NCI-H2196 treated with DMSO at 0.1 percent for 48 hours (cell line): ENCODE measurements around the gene SMARCC1.

Experiments used
- DNase-seq: peaks from one replicate; lab custom pipeline; 2025; ENCODE audit not compliant: unreplicated experiment; lab: John Stamatoyannopoulos, UW

SMARCC1 gene

DNA sequence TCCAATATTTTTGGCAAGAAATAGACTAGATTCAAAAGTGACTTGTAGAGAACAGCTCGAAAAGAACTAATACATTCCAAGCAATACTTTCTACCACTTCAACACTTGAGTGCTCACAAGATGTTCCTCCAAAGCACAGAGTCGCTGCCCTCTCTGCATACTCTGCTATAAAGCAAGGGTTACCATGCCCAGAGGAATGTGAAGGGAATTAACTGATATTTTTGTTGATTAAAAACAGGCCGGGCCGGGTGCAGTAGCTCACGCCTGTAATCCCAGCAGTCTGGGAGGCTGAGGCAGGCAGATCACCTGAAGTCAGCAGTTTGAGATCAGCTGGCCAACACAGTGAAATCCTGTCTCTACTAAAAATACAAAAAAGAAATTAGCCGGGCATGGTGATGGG, 145.5 kb downstream of the SMARCC1 start:
- no peak for DNase-seq

DNA sequence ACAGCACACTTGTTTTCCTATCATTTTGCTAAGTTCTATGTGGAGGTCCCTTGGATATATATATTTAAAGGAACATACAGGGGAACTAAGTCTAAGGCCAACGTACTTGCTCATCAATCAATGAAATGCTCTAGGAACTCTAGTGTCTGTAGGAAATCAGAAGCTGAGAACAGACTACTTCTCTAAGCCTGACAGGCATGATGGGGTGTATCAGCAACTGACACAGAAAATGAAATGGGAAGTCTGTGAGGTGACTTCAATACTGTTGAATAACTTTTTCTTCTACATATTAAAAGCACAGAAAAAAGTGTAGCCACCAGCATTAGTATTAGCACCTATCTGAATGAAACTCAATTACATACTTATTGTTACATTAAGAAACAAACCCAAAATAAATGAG, 146.2 kb downstream of the SMARCC1 start:
- no peak for DNase-seq

DNA sequence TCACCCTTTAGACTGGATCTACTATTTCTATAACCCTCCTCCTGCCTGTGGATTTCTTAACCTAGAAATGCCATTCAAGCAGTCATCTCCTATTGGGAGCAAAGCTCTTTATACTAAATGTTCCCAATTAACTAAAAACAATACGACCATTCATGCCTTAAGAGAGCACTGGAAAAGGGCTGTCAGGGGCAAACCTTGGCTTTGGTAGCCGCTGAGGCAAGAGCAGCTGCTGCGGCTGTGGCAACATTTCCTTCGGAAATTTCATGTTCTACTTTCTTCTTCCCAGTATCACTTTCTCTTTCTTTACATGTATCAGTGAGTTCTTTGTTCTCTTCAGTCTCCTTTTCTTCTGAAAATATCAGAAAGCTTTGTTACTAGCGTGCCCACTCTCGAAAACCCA, 146.7 kb downstream of the SMARCC1 start:
- DNase-seq = no peak

DNA sequence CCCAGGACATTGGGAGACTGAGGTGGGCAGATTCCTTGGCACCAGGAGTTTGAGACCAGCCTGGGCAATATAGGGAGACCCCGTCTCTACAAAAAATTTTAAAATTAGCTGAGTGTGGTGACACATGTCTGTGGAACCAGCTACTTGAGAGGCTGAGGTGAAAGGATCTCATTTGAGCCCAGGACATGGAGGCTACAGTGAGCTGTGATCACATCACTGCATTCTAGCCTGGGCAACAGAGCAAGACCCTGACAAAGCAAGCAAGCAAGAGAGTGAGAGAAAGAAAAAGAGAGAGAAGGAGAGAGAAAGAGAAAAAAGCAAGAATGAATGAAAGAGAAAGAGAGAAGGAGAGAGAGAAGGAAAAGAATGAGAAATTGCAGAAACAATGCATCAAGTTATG, 150.9 kb downstream of the SMARCC1 start:
- no peak for DNase-seq

DNA sequence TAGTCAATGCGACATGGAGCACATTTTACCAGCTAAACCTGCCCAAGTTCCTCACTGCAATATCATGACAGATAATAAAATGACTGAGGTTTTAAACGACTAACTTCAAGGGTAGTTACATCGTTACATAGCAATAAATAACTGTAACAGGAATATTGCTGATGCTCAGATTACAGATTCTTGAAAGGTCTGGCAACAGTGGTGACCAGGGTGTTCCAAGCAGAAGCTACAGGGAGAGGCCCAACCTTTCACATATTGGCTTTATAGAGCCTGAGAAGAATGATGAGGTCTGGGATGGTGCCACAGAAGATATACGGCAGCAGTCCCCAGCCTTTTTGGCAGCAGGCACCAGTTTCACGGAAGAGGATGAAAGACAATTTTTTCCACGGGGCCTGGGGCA, 151.9 kb downstream of the SMARCC1 start:
- no peak for DNase-seq

DNA sequence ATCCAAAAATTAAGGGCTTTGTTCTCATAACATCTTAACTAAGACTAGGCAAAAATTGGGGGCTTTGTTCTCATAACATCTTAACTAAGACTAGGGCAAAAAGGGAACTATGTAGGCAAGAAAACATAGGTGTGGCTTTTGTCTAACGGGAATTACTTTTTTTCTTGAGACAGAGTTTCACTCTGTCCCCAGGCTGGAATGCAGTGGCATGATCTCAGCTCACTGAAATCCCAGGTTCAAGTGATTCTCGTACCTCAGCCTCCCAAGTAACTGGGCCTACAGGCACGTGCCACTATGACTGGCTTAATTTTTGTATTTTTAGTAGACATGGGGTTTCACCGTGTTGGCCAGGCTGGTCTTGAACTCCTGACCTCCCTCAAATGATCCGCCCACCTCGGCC, 153.3 kb downstream of the SMARCC1 start:
- DNase-seq = no peak

DNA sequence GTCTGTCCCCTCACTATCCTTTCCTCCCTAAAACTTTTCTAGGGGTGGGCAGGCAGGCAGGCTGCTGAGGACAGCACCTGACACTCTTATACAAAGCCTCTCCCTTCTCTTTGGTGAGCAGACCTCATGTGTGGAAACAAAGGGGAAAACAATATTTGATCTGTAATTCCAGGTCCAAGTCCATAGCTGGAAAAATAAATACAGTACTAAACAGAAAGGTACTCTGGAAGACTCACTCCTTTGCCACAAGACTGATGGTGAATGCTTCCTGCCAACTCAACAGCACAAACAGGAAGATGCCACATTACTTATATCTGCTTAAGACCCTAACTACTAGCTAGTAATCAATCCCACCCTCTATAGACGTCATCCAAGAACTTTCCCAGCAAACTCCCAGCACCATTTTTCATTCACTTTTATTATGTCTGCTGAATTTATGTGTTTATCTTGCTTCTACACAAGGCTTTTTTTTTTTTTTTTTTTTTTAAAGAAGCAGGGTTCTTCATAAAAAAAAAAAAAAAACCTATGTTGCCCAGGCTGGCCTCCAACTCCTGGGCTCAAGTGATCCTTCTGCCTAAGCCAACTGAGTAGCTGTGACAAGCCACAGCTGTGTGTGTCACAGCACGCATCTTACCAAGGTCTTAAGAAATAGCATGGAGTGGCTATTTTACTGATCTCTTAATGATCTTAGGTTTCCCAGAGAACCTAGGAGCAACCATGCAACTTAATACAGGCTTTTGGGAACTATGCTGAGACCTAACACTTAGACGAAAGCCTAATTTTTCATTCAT, 158.8 kb downstream of the SMARCC1 start:
- no peak for DNase-seq

DNA sequence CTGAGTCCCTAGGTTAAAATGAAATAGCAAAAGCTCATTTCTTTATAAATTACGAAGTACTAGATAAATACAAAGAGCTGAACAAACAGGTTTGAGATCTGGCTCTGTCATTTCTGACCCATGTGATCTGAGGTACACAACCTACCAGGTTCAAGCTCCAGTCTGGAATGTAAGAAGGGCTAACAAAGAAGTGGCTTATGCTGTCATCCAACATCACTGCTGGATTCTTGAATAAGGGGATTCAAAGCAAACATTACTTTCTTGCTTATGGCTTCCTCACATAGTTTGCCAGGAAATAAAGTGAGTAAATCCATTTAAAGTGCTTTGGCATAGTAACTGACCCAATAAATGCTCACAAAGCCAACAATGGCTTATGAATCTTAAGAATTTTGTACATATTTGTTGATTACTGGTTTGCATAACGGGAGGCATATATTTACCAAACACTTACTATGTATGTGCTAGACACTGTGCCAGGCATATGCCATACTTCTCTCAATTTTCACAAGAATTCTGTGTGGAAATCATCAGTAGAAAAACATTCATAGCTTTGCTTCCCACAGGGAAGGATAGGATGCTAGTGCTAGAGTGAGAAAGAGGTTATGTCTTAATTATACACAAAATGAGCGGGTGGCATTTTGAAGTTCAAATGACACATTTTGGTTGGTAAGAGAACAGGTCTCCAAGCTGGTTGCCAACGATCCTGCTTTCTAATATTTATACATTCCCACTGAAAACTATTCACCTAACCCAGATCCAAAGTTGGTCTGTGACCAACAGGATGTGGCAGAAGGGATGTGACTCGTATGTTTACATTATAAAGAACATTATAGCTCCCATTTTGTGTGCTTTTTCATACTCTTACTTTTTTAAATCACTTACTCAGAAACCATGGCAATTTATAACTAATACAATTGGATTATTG, 164.3 kb downstream of the SMARCC1 start:
- no peak for DNase-seq

DNA sequence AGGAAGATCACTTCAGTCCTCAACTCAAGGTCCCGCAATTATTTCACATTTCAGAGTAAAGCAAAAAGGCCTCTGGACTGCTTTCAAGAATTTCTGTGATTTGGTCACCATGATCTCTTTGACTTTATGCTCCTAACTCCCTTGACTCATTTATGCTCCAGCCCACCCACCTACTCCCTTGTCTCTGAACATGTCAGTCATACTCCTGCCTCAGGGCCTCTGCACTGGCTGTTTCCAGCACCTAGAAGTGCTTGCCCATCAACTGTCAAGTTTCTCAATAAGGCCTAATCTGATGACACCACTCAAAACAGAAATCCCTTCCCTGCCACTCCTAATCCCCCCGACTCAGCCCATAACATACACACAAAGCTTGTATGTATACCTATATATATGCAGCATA, 166.9 kb downstream of the SMARCC1 start:
- no peak for DNase-seq

DNA sequence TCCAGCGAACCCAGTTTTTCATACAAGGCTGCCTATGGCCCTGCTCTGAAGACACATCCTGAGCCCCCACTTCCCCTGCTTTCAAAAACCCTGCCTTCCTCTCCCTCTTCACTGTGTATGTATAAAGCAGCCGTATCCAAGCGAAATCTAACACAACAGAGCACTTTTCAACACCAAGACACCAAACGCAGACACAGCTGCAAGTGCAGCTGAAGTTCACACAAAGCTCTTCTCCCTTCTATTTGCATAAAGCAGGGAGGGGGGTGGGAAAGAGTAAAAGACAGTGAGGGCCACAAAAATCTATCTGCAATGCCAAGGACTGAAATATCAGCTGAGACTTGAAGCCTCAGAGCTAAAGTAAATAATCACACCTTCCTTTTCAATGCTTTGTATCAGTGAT, 168.0 kb downstream of the SMARCC1 start:
- no peak for DNase-seq

DNA sequence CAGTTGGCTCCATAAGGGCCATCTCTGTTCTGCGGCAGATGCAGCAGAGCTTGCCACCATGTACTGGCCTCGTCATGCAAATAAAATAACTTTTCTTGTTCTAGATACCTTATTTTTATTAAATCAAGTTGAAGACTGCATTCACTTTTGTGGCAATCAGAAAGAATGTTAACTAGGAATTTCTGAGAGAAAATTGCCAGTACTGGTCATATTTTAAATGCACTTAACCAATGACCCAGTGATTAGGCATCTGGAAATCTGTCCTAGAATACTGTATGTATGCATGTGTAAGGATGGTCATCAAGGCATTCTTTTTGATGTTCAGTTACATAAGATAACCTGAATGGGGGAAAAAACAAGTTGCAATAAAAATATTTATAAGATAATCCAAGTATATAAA, 168.8 kb downstream of the SMARCC1 start:
- DNase-seq = no peak

DNA sequence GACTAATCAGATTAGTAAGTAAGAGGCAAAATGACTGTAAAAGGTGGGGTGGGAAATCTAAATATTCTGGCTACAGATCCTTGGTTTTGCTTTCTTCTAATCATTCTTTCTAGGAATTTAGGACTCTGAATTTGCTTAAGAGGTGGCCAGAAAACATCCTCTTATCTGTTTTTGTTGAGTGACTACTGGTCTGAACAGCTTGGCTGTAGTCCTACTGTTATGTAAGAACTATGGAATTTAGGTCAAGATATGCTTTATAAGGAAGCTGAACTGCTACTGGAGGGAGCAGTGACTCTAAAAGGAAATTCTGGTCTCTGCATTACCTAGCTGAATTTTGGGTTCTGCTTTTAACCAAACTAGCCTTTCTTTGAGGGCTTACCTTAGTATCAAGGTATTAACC, 169.5 kb downstream of the SMARCC1 start:
- DNase-seq = no peak

DNA sequence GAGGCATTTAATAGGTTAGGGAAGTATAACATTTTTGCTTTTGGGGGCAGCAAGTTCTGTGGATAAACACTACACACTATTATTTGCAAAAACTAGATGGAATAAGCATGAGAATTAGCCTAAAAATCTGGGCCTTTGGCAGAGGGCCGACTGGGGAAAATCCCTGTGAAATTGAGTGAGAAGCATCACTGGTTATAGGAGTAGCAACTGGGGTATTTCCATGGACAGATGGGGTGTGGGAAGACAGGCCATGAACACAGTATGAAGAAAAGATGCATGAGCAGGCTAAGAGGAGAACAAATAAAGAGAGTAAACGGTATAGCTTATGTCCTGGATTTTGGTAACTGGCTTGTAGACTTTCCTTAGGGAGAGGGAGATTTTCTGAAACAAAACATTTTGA, 170.1 kb downstream of the SMARCC1 start:
- DNase-seq = no peak

DNA sequence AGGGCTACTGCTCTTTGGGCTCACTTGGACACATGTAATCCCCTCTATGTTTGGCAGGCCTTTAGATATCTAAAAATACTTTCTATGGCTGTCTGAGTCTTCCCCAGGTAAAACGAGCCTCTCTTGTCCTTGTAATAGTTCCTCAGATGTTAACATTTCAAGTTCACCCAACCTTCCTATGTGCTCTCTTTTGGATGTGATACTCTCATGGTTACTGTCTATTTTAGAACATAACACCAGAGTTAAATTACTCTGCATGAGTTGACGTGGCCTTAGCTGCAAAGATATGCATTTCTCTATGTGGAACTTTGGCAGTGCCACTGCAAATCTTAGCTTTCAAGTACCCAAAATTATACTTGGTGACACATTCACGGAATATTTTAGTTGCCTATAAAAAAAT, 171.1 kb downstream of the SMARCC1 start:
- no peak for DNase-seq

DNA sequence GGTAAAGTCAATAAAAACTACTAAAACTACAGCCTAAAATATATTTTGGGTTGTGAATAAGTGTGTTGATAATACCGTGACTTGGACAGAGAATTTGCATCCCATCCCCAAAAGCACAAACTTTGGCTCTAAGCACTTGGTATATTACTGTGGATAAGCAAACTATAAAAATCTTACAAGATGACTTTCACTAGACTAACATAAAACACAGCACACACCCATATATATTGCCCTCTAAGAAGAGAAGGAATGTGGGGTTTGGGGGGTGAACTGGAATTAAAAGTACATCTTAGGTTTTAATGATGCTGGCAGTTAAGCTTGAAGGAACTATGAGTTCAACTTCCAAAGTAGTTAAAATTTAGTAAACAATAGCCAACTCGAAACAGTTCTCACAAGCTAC, 174.4 kb downstream of the SMARCC1 start:
- DNase-seq = no peak

DNA sequence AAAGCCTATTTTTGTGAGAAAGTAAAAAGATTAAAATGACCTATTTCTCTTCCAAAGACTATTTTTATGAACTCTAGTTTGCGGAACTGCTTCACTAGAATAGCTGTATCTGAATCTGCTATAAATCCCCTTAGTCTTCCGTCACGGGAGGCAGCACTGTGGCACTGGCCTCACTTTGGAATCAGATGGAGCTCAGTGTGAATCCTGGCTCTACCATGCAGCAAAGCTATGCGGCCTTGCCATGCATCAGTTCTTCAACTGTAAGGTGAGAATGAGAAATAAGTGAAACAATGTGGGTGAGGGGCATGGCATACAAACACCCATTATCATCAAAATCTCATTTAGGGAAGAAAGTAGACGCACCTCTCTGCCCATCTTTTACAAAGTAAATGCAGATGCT, 175.5 kb downstream of the SMARCC1 start:
- DNase-seq = no peak

DNA sequence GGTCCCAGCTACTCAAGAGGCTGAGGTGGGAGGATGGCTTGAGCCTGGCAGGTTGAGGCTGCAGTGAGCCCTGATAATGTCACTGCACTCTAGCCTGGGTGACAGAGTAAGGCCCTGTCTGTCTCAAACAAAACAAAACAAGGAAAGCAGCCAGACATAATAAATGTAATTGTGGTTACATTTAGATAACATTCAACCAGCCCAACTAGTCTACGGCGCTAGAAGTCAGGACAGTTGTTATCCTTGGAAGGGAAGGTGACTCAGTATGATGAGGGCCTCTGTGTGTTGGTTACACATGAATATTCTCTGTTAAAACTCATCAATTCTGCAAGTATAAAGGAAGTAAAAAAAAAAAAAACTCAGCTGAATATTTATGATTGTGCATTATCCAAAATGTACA, 176.0 kb downstream of the SMARCC1 start:
- DNase-seq = no peak

DNA sequence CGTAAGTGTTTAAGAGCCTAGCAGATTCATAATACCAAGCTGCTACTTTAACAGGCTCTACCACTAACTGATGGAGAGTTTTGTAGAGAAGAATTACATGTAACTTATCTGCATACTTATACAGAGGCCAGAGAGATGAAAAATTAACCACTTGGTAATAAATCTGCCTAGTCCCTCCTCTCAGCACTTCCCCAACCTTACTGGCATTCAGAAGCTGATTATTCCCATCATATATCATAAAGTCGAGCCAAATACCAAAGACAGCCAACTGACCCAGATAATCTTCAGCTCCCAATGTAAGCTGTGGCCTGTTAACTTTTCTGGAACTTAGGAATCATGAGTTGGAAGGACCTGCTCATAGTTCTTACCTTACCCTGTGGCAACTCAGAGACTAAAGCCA, 177.5 kb downstream of the SMARCC1 start:
- DNase-seq = no peak

DNA sequence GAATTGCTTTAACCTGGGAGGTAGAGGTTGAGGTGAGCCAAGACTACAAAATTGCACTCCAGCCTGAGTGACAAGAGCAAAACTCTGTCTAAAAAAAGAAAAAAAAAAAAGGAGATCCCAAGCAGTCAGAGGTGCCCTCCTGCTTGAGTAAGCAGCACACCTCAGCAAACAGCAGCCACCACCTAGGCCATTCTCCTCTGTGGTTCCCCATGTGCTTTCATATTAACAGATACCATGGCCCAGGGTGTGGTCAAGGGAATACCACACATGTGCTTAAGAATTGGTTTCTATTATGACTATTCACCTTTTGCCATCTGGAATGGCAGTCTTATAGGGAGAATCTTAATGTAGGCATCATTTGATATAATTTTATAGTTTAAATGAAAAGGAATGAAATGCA, 178.4 kb downstream of the SMARCC1 start:
- DNase-seq = no peak

DNA sequence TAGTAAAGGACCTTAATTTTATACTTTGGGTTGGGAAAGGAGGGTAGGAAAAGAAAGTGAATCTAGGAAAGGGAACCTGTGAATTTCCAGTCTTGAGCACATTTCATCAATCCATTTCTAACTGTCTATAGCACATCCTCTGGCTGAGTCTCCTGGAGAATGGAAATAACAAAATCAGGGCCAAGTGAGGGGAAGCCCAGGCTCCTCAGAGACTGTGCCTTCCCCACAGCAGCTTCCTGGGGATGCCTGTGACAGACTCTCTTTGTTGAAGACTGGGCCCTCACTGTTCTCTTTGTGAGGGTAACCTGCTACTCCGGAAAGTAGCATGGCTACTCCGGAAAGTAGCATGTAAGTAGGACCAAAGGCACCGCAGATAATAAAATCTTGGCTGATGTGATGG, 180.4 kb downstream of the SMARCC1 start:
- no peak for DNase-seq

DNA sequence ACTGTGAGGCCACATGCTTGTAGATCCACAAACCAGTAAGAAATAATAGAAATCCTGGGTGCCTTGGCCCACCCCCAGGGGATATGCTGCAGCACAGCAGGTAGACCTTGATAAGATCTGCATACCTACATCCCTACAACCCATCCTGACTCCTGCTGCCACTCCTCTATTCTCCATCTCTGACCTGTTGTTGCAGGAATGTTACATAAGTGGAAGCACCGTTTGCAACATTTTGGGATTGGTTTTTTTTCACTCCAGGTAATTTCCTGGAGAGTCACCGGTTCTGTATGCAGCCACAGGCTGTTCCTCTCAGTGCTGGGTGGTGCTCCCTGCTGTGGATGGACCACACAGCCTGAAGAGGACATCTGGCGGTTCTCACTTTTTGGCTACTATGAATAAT, 186.9 kb downstream of the SMARCC1 start:
- DNase-seq = no peak

DNA sequence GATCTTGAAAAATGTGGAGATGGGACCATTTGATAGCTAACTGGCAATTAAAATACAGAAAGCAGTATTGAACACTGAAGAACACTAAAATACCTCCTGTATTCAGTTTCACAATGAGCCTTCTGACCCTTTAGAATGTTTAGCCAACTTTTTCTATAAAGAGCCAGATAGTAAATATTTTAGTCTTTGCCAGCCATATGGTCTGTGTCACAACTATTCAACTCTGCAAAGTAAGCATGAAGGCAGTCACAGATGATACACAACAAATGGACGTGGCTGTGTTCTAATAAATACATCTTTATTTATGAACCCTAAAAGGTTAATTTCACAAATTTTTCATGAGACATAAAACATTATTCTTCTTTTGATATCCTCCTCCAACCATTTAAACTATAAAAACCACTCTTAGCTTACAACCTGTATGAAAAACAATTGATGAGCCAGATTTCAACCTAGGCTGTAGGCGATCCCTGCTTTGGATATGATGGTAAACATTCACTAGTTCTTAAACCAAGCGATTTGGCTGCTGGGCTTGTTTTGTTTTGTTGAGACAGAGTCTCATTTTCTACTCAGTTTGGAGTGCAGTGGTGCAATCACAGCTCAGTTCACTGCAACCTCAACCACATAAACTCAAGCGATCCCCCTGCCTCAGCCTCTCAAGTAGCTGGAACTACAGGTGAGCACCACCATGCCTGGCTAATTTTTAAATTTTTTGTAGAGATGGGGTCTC, 189.5 kb downstream of the SMARCC1 start:
- no peak for DNase-seq
